GM12874 (cell line): Measurements from ENCODE around the gene BTBD9.

ENCODE experiments used
- TF ChIP-seq, protein P1 (sequence below): IDR thresholded peaks from 2 replicates; pipeline ENCODE4 v1.5.1; 2011; ENCODE audit warnings: low read depth, mild to moderate bottlenecking, control low read depth, low read length, moderate library complexity; ENCODE audit not compliant: insufficient read depth

The BTBD9 gene

GRCh38 chr6:38133932-38134703, 505.6 kb downstream of the BTBD9 start:
- TF ChIP-seq, protein P1, sequence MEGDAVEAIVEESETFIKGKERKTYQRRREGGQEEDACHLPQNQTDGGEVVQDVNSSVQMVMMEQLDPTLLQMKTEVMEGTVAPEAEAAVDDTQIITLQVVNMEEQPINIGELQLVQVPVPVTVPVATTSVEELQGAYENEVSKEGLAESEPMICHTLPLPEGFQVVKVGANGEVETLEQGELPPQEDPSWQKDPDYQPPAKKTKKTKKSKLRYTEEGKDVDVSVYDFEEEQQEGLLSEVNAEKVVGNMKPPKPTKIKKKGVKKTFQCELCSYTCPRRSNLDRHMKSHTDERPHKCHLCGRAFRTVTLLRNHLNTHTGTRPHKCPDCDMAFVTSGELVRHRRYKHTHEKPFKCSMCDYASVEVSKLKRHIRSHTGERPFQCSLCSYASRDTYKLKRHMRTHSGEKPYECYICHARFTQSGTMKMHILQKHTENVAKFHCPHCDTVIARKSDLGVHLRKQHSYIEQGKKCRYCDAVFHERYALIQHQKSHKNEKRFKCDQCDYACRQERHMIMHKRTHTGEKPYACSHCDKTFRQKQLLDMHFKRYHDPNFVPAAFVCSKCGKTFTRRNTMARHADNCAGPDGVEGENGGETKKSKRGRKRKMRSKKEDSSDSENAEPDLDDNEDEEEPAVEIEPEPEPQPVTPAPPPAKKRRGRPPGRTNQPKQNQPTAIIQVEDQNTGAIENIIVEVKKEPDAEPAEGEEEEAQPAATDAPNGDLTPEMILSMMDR, result no peak

DNA sequence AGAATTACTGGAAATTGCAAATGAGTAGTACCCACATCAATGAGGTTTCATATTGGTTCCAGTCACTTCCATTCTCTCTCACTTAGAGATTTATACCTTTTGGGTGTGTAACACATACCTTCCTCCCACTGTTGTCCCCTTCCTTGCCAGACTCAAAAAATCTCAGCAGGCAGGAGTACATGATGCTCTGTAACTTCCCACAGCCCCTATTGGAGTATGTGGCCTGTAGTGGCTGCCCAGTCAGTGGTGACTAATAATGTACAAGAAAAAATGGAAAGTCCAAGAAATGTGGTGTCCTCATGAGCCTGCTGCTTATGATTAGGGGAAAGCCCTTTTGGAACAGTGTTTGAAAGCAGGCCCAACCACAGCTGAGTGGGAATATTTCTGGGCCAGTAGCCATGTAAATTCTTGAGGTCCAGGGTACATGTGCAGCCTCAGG, 508.2 kb downstream of the BTBD9 start:
- TF ChIP-seq, protein P1, result no peak

DNA sequence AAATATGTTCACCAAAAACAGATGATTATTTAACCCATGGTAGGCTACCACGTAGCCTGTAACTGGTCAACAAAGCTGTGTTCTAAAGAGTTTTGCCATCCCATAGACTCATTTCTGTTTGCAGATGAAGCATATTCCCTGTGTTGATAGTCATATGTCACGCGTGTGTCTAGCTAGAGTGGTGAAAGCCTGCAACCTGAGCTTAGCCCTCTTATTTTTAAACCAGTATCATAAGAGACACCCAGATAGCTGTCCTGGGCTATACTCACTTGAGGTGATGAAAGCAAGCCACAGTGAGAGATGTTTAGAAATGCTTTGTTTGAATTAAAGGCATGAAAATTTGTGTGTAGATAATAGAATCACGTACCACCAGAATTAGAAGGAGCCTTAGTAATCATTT, 512.4 kb downstream of the BTBD9 start:
- TF ChIP-seq, protein P1, result no peak

DNA sequence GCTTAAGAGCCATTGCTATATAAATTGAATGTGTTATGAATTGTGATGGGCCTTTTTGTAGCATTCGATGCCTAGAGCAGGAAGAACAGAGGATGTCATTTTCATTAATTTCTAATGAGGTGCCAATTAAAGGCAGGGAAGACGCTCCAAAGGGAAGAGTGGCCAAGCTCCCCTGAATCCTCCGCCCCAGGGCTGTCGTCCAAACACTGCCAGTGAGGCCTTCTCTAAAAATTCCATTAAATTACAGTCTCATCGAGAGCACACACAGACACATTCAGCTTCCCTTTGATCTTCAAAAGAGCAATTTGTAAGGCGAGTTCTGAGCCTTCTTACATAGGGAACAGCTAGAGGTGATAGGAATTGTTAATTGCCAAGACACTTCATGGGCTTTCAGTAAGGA, 520.2 kb downstream of the BTBD9 start:
- TF ChIP-seq, protein P1, result no peak

GRCh38 chr6:38118791-38119365, 520.9 kb downstream of the BTBD9 start:
- TF ChIP-seq, protein P1, result no peak
